ENCODE data around the gene SH2D3C.

- no peak for TF ChIP-seq ZBTB7A (tag by site-specific recombination; IDR thresholded peaks at IDR 0.05; ENCODE audit: low read depth)
- TF ChIP-seq ZNF426 (tag by site-specific recombination; IDR thresholded peaks at IDR 0.05): no peak
- no peak for TF ChIP-seq ZSCAN4 (tag by site-specific recombination; IDR thresholded peaks at IDR 0.05)
- TF ChIP-seq CTCF (tag by site-specific recombination; IDR thresholded peaks at IDR 0.05): no peak
- no peak for TF ChIP-seq ZNF140 (tag by site-specific recombination; IDR thresholded peaks at IDR 0.05)
- no peak for TF ChIP-seq REST (tag by site-specific recombination; IDR thresholded peaks at IDR 0.05)
- TF ChIP-seq ZBTB26 (tag by site-specific recombination; optimal IDR thresholded peaks at IDR 0.05): no peak
- TF ChIP-seq YY1 (tag by site-specific recombination; IDR thresholded peaks at IDR 0.05): no peak
- no peak for TF ChIP-seq ZFP3 (tag by site-specific recombination; IDR thresholded peaks at IDR 0.05; ENCODE audit: low read depth)
These were observed 60.7 kb downstream of the SH2D3C start for GRCh38 chr9:127717766-127718165.

Data from HEK293 (cell line).